Measurements from ENCODE around the gene LNX1.

Gene LNX1

GRCh38 chr4:53532521-53532920, 58.8 kb downstream of the LNX1 start:
- TF ChIP-seq, protein P1, sequence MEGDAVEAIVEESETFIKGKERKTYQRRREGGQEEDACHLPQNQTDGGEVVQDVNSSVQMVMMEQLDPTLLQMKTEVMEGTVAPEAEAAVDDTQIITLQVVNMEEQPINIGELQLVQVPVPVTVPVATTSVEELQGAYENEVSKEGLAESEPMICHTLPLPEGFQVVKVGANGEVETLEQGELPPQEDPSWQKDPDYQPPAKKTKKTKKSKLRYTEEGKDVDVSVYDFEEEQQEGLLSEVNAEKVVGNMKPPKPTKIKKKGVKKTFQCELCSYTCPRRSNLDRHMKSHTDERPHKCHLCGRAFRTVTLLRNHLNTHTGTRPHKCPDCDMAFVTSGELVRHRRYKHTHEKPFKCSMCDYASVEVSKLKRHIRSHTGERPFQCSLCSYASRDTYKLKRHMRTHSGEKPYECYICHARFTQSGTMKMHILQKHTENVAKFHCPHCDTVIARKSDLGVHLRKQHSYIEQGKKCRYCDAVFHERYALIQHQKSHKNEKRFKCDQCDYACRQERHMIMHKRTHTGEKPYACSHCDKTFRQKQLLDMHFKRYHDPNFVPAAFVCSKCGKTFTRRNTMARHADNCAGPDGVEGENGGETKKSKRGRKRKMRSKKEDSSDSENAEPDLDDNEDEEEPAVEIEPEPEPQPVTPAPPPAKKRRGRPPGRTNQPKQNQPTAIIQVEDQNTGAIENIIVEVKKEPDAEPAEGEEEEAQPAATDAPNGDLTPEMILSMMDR (IDR thresholded peaks at IDR 0.05) = no peak
- Histone ChIP-seq H3K27ac (no peak overlapping the region), H3K4me3 (no peak overlapping the region)
- DNase-seq (ENCODE audit: low spot score) = no peak

DNA sequence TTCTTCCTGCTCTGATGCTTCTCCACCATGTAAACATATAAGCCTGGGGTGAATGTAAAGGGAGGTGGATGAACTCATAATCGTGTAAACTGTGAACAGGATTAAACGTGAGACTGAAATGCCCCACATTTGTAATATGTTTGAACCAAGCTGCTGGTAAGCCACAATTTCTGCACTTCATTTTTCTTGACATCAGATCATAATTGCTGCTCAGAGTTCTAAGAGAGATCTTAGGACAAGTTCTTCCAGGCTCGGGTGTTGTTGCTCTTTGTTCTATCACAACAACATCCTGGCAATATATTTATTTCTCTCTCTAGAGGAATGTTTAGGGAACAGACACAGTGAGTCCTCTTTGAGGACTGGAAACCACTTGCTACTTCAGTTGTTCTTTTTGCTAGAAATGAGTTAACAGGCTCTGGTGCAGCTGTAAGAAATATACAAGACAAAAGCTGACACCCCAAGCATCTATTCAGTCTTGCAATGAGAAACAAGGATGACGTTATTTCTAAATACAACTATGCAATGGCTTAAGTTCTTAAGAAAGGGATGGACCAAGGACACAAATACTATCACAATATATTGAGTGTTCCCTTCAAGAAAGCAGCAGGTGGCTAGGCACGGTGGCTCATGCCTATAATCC, 59.6 kb downstream of the LNX1 start:
- Histone ChIP-seq H3K27ac (no peak overlapping the region), H3K4me3 (no peak overlapping the region)
- no peak for DNase-seq (ENCODE audit: low spot score)
- TF ChIP-seq, protein P1 (IDR thresholded peaks at IDR 0.05) = no peak

DNA sequence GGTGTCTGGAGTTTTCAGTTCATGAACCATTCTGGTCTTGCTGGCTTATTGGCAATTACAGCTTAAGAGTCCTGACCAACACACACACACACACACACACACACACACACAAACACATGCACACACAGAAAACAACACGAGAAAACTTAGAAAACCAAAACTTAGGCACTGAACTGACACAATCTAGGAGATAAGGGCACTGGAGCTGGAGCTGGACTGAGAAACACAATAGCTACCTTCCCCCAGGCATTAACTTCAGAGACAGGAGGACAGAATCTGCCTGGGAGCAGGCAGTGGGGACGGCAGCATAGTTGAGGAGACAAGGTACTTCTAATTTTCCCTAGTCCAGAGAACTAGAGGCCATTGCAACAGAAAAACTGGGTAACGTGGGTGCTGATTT, 62.3 kb downstream of the LNX1 start:
- Histone ChIP-seq H3K4me3 (no peak overlapping the region), H3K27ac (no peak overlapping the region)
- no peak for DNase-seq (ENCODE audit: low spot score)
- TF ChIP-seq, protein P1 (IDR thresholded peaks at IDR 0.05) = no peak

GRCh38 chr4:53527930-53528329, 63.4 kb downstream of the LNX1 start:
- no peak overlapping the region for H3K4me3 ChIP-seq
- no peak for DNase-seq (ENCODE audit: low spot score)
- TF ChIP-seq, protein P1 (IDR thresholded peaks at IDR 0.05) = no peak
- no peak overlapping the region for H3K27ac ChIP-seq

- no peak for DNase-seq (ENCODE audit: low spot score)
- TF ChIP-seq, protein P1 (IDR thresholded peaks at IDR 0.05) = no peak
- no peak overlapping the region for H3K4me3 ChIP-seq
- no peak overlapping the region for H3K27ac ChIP-seq
These were observed 64.0 kb downstream of the LNX1 start for GRCh38 chr4:53527326-53527725.

DNA sequence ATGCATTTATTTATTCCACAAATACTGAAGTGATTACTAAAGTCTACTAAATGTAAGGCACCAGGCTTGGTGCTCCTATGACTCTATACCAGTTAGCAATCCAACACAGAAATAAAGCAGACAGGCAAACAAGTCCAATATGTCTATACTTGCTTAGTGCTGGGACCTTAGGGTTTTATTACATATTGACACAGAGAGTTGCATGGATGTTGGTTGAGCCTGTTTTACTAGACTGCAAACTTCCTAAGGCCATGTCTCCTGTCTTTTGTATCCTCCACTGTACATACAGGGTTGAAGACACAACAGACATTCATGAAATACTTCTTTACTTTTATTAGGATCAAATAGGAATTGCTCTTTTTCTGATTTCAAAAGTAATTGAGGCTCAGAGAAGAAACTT, 69.0 kb downstream of the LNX1 start:
- Histone ChIP-seq H3K27ac (no peak overlapping the region), H3K4me3 (no peak overlapping the region)
- TF ChIP-seq, protein P1 (IDR thresholded peaks at IDR 0.05) = no peak
- no peak for DNase-seq (ENCODE audit: low spot score)

- Histone ChIP-seq H3K27ac (no peak overlapping the region), H3K4me3 (no peak overlapping the region)
- no peak for DNase-seq (ENCODE audit: low spot score)
- TF ChIP-seq, protein P1 (IDR thresholded peaks at IDR 0.05) = no peak
These were observed 71.2 kb downstream of the LNX1 start for GRCh38 chr4:53520116-53520515.

Measured in coronary artery (tissue), 2 donors.